HTR-8/SVneo (cell line): Measurements from ENCODE around the gene TXNRD3.

Source experiments
- DNase-seq: peaks from one replicate; pipeline ENCODE4 v3.0.0; 2011; ENCODE audit warnings: low spot score, mixed read lengths; ENCODE audit not compliant: insufficient read length
- FAIRE-seq: peaks from 2 replicates; lab custom pipeline; 2011; peaks lifted over from hg19 to GRCh38; lab: Jason Lieb, UNC

Gene TXNRD3

DNA sequence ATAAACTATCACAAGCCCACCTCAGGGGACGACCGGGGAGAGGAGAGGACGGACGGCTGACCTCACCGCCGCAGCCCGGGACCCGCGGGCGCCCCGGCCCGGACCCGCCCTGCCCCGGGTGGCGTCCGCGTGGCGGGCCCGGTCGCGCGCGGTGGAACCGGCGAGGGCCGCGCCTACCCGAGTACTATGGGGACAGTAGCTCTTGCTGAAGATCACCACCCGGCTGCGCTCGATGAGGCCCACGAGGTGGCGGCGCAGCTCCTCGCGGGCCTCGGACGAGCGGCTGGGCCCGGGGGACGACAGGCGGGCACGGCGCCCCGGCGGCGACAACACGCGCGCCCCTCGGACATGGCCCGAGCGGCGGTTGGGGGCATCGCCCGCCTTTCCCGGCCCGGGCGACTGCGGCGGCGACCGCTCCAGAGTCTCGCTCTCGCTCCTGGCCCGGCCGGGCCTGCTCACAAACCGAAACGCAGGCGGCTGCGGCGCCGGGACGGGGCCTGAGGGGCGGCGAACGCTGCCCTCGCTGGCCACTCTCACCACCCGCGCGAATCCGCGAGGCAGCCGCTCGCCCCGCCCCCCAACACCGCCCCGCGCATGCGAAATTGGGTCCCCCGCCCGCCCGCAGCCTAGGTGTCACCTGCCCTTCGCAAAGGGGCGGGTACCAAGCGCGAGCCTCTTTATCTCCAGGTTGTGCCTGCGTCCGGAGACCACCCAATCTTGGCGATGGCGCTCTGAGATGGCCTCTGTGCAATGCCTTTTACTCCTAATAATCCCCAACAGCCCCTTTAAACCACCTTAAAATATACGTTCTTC lies at the start of gene TXNRD3:
TSS of gene TXNRD3 (minus strand) at position 554 of the 813 bp plus-strand sequence.
- DNase-seq, result peak; percentile 83
- FAIRE-seq, result peak; percentile 69

DNA sequence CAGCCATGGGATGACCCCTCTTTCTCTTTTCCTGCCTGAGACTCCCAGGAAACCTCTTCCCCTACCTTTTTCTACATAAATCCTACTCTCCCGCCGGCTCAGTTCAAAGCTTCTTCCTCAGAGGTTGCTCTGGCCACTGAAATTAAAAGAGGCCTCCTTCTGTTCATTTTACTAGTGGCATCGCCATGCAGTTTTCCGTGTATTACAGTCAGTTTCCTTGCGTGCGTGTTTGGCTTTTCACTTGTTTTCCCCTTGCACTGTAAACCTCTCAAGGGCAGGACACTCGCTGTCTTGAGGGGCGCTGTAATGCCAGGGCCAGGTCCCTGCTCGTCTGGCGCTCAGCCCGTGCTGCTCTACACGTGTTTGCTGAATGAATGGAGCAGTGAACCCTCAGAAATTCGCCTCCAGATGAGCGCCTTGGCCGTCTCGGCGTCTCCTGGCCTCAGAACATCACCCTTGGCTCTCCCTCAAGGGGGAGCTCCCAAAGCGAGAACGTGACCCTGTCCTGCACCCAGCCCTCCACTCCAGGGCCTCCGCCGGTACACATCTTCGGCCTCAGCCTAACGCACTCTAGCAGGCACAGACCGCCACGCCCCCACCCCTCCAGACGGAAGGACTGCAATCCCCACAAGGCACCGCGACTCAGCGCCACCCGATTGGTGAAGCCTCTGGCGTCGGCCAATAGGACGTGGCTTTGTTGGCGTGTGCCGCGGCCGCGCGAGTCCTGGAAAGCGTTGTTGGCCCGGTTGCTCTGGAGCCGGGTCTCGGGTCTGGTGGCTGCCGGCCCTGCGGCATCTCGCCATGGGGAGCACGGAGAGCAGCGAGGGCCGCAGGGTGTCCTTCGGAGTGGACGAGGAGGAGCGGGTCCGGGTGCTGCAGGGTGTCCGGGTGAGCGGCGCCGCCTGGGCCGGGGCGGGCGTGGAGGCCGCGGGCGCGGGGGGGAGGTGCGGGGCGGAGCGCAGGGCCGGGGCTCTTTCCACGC lies 48.9 kb upstream of the TXNRD3 start, which contains the start of gene CHCHD6:
TSS of gene CHCHD6 (plus strand) at position 729 of the 982 bp plus-strand sequence. CDS start at position 802, 73 bp downstream.
- peak; percentile 97 for FAIRE-seq

DNA sequence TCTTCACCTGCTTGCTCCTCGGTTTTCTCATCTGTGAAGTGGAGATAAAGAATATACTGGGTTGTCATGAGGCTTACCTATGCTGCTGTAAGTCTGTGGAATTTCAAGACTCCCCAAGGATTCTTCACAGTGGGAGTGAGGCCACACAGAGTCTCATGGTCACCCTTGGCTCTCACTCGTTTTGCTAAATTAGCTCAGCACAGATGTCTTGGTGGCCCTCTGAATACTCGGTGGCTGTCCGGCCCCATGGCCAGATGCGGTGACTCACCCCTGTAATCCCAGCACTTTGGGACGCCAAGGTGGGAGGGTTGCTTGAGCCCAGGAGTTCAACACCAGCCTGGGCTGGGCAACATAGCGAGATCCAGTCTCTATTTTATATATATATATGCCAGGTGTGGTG lies 44.1 kb upstream of the TXNRD3 start:
- DNase-seq (no peak), FAIRE-seq (no peak)

More for the DNA sequence above, 48.9 kb upstream of the TXNRD3 start, which contains the start of gene CHCHD6:
- peak; percentile 97 for DNase-seq

DNA sequence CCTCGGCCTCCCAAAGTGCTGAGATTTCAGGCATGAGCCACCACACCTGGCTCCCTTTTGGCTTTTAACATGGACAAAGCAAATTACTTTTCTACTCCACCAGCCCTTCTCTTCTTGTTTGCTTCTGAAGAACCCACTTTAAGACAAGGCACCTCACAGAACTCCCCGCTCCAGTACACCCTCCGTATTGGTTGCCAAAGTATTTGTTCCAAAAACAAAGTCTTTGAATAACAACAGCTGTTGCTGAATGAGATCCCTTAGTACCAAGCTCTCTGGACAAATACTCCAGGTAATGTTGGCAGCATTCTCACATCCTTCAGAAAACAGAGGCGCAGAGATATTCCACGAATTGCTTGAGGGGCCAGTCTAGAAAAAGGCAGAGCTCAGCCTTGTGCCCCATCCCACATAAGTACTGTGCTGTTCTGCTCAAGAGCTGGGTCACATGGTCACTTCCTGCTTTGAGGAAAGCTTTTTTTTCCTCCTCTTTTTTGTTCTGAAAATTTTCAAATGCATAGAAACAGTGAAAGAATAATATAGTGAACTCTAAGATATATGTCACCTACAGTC lies 41.9 kb upstream of the TXNRD3 start:
- no peak for DNase-seq

DNA sequence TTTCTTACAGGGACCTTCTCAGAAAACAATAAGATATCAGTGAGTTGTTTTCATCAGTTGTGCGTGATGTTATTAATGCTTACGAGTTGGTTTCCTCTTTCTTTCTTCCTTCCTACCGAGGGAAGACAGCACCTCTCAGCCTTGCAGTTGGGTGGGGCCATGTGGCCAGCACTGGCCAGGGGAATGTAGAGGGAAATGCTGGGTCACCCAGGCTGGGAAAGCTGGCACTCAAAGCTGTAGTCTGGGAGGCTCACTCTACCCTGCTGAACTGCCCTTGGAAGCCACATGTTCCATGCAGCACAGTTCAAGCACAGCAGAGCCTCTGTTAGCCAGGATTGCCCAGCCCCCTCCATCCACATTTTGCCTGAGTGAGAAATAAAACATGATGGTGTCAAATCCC lies 39.0 kb upstream of the TXNRD3 start:
- DNase-seq (no peak), FAIRE-seq (no peak)

More for the DNA sequence above, 41.9 kb upstream of the TXNRD3 start:
- no peak for FAIRE-seq

DNA sequence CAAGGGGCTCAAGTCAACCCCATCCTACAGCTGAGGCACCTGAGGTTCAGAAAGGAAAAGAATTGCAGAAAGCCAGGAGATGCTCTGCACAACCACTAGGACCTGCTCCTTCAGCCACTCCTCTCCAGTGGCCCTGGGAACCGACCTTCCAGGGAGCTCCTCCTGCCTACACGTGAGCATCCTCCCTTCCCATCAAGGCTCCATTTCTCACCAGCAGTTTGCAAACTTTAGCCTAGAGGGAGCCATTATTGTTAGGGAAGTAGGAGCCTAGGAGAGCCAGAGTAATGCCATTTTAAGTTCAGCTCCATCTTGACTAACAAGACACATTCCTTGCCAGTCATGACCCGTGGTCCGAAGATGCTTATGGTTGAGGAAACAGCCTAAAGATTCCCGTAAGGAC lies 37.9 kb upstream of the TXNRD3 start:
- DNase-seq, result no peak
- no peak for FAIRE-seq

DNA sequence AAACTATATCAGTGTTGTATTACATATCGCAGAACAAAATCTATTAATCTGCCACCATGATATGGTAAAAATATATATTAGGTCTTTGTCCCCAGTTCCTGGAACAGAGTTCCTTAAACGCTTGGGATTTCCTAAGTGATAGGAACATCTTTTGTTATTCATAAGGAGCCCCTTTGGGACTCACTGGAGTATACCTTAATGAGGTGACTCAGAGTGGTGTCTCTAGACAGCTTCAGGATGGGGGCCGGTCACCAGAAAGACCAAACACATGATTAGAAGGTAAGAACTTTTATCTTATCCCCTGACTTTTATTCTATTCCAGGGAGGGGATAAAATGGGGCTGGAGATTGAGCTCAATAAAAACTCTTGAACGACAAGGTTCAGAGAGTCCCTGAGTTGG lies 36.8 kb upstream of the TXNRD3 start:
- DNase-seq, result no peak
- no peak for FAIRE-seq

DNA sequence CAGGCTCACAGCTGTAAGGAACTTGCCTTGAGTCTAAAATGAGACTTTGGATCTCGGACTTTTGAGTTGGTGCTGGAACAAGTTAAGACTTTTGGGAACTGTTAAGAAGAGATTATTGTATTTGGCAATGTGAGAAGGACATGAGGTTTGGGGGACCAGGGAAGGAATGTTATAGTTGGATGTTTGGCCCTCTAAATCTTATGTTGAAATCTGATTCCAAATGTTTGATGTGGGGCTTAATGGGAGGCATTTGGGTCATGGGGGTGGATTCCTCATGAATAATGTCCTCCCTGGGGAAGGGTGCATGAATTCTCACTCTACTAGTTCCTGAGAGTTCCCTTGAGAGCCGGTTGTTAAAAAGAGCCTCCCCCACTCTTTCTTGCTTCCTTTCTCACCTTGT lies 30.6 kb upstream of the TXNRD3 start:
- DNase-seq (no peak), FAIRE-seq (no peak)

DNA sequence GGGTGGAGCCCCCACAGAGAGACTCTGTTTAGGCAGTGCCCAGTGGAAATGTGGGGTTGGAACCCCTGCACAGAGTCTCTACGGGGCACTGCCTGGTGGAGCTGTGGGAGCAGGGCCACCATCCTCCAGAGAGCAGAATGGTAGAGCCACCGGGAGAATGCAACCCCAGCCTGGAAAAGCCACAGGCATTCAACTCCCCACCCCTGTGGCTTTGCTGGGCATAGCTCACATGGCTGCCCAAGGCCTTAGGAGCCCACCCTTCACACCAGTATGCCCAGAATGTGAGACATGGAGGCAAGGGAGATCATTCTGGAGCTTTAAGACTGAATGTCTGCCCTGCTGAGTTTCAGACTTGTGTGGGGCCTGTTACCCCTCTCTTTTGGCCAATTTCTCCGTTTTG lies 30.1 kb upstream of the TXNRD3 start:
- no peak for DNase-seq
- no peak for FAIRE-seq

DNA sequence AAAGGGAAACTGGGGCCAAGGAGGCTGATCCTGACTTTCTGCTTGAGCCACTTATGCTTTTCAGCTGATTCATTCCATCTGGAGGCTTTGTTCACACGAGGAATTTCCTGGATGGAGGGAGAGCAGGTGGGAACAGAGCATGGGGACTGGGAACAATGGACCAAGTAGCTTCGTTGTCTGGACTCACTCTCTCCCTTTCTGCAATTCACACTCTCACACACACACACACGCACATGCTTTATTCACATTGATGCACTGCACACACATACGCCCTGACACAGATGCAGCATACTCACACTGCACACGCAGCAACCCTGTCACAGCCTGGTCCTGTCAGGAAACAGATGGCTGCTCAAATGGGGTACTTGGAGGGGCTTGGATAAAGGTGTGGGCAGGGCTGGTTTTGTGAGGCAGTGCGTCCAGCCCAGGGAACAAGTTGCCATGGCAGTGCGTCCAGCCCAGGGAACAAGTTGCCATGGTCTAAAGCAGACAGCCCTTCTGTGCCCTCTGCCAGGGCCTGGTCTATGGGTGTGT lies 29.4 kb upstream of the TXNRD3 start:
- FAIRE-seq (peak; percentile 60), DNase-seq (no peak)

DNA sequence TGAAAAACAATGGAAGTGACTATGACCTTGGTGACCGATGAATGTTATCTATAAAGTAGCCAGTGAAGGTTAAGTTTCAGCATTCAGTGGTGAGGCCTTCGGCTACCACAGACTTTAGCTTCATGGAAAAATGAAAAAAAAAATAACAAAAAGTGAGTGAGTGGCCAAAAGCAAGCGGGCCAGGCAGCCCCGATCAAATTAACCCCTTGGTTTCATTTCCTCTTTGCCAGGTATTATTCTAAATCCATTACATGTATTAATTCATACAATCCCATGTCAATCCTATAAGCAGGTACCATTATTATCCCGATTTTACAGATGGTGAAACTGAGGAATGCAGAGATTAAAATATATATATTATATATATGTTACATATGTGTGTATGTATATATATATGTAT lies 28.1 kb upstream of the TXNRD3 start:
- FAIRE-seq, result no peak

DNA sequence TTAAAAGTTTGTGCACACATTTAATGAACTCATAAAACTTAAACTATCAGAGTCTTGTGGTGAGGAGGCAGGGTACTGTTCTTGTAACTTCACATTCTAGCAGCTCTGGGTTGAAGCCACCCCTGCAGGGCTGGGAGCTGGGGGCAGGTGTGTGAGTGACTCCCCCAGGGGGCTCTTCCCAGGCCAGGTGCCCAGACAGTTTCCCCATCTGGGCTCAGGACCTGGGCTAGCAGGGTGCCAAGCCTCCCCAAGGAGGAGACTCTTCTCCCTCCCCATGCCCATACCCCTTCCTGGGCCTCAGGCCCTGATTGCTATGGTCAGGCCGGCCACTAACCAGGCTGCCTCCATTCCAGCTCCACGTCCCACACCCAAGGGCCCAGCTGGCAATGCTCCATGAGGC lies 27.1 kb upstream of the TXNRD3 start:
- FAIRE-seq (no peak), DNase-seq (no peak)

More for the DNA sequence above, 28.1 kb upstream of the TXNRD3 start:
- no peak for DNase-seq

DNA sequence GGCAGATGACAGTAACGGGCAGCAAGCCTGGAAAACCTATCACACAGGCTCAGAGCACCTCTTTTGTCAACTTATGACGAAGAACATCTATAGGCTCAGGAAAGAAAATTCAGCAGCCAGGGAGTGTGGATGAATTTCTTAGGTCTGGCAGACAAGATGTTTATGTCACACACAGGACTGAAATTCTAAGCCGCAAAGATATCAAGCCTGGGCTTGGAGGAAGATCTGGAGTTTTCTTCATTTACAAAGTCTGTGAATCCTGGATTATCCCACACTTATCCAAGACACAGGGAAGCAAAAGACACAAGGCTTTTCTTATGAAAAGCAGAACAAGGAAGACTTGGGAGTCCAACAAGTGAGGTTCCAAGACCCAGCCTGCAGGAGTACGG lies 25.7 kb upstream of the TXNRD3 start:
- DNase-seq (no peak), FAIRE-seq (no peak)

DNA sequence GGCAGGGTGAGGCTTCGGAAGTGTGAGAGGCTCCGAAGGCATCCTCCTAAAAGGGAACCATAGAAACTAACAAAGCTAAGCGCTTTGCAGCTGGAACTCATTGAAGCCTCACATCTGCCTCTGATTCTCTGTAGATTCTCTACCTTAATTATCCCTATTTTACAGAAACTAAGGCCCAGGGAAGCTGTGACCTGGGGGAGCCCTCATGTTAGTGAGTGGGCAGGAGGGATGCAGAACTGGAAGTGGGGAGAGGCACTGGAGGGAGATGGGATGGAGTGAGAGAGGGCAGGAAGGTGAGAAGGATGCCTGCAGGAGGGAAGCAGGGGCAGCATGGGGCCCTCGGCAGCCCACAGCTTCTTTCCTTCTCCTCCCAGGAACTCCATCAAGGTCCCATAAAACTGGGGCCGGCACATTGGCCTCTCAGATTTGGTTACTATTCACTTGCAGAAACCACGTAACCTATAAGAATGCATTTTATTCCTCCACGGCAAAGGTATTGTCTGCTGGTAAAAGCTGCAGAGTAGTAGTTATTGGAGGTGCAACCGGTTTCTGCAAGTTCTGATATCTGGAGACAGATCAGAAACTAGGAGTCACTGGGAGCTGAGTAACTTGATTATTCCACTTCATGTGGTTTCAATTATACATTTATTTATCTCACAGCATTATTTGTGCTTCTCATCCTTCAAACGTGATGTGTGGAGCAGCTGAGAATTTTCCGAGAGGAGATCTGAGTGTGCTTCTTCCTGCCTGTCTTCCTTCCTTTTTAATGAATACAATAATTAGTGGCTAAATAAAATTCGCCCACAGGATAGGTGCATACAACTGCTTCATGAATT lies 25.1 kb upstream of the TXNRD3 start:
- FAIRE-seq (no peak), DNase-seq (no peak)

DNA sequence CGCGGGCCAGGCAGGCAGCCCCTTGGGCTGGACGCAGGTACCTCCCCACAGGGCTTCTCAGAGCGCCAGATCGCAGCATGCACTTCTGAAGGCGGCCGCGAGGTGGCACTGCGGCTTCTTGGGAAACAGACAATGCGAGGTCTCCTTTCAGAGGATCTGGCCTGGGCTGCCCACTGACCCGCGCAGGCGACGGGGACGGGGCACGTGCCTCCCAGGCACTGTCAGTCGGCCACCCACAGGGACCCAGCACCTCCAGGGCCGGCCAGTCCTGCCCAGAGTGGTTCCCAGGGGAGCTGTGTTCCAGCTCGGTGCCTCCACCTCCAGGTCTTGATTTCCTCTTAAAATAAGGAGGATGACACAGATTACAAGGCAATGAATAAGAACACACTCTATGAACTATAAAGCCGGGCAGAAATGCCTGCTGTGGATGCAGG lies 24.4 kb upstream of the TXNRD3 start:
- FAIRE-seq (peak; percentile 40), DNase-seq (peak; percentile 84)

DNA sequence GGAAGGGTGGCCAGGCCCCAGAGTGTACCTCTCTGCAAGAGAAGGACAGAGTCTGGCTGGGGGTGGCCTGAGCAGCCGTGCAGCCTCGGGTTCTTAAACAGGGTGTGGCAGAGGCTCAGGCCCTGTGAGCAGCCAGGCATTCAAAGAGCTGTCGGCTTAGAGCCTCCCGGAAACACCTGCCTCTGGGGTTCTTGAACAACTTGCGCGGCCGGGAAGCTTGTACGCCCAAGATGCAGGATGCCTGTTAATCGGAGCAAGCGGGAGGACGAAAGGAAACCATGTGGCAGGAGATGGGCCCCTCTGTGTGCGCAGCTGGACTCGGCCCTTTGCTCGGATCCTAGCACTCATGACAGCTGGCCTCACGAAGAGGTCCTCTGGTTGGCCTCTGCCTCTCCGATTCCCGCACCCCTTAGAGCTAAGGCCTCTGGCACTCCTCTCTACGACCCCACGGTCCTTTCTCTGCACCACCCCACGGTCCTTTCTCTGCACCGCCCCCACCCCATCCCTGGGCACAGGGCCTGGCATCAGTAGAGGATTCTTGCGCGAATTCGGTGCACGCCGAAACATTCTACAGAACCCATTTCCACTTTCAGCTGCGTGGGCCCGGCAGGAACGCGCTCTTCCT lies 23.9 kb upstream of the TXNRD3 start:
- DNase-seq, result no peak
- FAIRE-seq, result no peak

DNA sequence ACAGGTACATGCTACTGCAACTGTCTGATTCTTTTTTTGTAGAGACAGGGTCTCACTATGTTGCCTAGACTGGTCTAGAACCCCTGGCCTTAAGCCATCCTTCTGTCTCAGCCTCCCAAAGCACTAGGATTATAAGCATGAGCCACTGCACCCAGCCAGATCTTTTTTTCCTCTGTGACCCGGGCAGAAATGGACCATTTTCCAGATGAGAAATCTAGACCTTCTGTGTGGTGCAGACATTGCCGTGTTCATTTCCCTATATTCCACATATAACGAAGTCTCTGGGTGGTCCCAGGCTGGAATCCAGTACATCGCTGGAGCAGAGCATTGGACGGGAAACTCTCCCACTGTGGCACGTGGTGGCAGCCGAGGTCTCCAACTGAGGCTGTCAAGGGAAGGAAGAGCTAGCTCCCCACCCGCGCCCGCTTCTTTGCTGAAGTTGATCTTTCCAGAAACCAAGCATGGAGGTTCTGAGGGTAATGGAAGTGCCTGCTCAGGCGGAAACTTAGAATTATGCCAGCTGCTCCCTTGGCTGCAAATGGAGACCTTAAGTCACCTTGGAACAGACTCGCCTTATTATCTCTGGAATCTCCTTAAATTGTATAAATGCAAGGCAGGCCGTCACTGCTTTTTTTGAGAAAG lies 23.1 kb upstream of the TXNRD3 start:
- no peak for FAIRE-seq

DNA sequence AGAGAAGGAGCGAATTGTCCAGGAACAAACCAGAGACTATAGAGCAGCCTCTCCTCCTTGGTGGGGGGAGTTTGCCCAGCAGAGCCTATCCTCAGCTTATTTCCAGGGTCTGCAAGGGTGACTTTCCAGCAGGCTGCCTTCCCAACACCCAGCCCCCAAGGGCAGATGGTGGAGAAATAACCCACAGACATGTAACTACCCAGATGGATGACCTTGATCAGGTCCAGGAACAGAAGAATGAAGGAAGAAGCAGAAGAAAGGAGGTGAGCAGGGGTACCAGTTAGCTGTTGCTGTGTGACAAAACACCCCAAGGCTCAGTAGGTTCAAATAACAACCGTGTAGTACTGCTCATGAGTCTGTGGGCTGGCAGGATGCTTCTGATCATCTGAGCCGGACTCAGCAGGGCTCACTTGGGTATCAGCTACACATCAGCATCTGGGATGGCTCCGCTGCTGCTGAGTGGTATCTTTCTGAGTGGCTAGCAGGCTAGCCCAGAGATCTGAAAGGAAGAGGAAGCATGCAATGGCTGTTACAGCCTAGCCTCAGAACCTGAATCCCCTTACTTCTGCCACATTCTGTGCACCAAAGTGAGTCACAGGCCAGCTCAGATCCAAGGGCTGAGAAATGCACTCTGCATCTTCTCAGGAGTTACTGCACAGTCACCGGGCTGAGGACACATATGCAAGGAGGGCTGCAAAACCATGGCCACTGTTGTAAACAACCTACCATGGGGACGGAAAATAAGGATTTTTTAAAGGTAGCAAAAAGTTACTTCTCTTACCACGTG lies 22.2 kb upstream of the TXNRD3 start:
- DNase-seq, result no peak

More for the DNA sequence above, 23.1 kb upstream of the TXNRD3 start:
- DNase-seq, result no peak

More for the DNA sequence above, 22.2 kb upstream of the TXNRD3 start:
- no peak for FAIRE-seq
